BE2C (cell line): ENCODE data around the gene IL1B.

ENCODE experiments used
- DNase-seq: peaks from one replicate; pipeline ENCODE4 v3.0.0-alpha.2; 2020
- H3K27me3 ChIP-seq: fragments of 250-450 bp; sonication (Bioruptor Pico); 2 replicates; pipeline ENCODE4 v1.5.1; 2020; ENCODE audit warnings: mild to moderate bottlenecking
- H3K36me3 ChIP-seq: fragments of 250-450 bp; sonication (Bioruptor Pico); 2 replicates; pipeline ENCODE4 v1.5.1; 2020; ENCODE audit warnings: mild to moderate bottlenecking
- H3K4me1 ChIP-seq: fragments of 250-450 bp; sonication (Bioruptor Pico); 2 replicates; pipeline ENCODE4 v1.5.1; 2020
- H3K4me3 ChIP-seq: 2 replicates; pipeline ENCODE4 v1.5.1; 2011; ENCODE audit warnings: low read depth, low read length
- H3K9me3 ChIP-seq: fragments of 250-450 bp; sonication (Bioruptor Pico); 2 replicates; pipeline ENCODE4 v1.5.1; 2020
- TF ChIP-seq, protein P1 (sequence below): IDR thresholded peaks from 2 replicates; pipeline ENCODE4 v1.5.1; 2012; ENCODE audit warnings: mild to moderate bottlenecking, low read depth, low read length

Gene IL1B

GRCh38 chr2:112805542-112805941 lies 31.0 kb downstream of the IL1B start:
- Histone ChIP-seq H3K27me3 (no peaks in the 10 kb centered on the region), H3K4me3 (no peak overlapping the region), H3K4me1 (no peaks in the 10 kb centered on the region), H3K36me3 (no peaks in the 10 kb centered on the region), H3K9me3 (no peaks in the 10 kb centered on the region)
- TF ChIP-seq, protein P1, sequence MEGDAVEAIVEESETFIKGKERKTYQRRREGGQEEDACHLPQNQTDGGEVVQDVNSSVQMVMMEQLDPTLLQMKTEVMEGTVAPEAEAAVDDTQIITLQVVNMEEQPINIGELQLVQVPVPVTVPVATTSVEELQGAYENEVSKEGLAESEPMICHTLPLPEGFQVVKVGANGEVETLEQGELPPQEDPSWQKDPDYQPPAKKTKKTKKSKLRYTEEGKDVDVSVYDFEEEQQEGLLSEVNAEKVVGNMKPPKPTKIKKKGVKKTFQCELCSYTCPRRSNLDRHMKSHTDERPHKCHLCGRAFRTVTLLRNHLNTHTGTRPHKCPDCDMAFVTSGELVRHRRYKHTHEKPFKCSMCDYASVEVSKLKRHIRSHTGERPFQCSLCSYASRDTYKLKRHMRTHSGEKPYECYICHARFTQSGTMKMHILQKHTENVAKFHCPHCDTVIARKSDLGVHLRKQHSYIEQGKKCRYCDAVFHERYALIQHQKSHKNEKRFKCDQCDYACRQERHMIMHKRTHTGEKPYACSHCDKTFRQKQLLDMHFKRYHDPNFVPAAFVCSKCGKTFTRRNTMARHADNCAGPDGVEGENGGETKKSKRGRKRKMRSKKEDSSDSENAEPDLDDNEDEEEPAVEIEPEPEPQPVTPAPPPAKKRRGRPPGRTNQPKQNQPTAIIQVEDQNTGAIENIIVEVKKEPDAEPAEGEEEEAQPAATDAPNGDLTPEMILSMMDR, result no peak
- DNase-seq, result no peak

- Histone ChIP-seq H3K4me3 (no peak overlapping the region), H3K4me1 (no peaks in the 10 kb centered on the region), H3K9me3 (no peaks in the 10 kb centered on the region), H3K36me3 (no peaks in the 10 kb centered on the region), H3K27me3 (no peaks in the 10 kb centered on the region)
- DNase-seq, result no peak
- TF ChIP-seq, protein P1, result no peak
Measured at GRCh38 chr2:112803691-112804521, 32.7 kb downstream of the IL1B start.

GRCh38 chr2:112800881-112801583 lies 35.5 kb downstream of the IL1B start:
- DNase-seq, result no peak
- Histone ChIP-seq H3K4me1 (no peaks in the 10 kb centered on the region), H3K9me3 (no peaks in the 10 kb centered on the region), H3K27me3 (no peaks in the 10 kb centered on the region), H3K4me3 (no peak overlapping the region), H3K36me3 (no peaks in the 10 kb centered on the region)
- TF ChIP-seq, protein P1, result no peak

- Histone ChIP-seq H3K9me3 (no peaks in the 10 kb centered on the region), H3K4me1 (no peaks in the 10 kb centered on the region), H3K36me3 (no peaks in the 10 kb centered on the region), H3K27me3 (no peaks in the 10 kb centered on the region), H3K4me3 (no peak overlapping the region)
- TF ChIP-seq, protein P1, result no peak
- DNase-seq, result no peak
Measured at GRCh38 chr2:112798979-112799975, 37.3 kb downstream of the IL1B start.

DNA sequence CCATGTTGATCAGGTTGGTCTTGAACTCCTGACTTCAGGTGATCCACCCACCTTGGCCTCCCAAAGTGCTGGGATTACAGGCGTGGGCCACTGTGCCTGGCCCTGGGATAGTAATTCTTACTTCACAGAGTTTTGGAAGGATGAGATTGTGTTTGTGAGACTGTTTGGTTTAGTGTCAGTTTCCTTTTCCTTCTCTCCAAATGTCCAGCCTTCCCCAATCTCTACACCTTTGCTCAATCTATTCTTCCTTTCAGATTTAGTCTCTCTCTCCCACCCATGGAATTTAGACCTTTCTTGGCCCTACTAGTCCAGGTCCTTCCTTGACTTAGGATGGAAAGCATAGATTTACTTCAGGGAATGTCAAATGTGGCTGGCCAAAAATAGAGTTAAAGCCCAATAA lies 40.1 kb downstream of the IL1B start:
- H3K27me3 ChIP-seq, result no peaks in the 10 kb centered on the region
- no peak for DNase-seq
- no peaks in the 10 kb centered on the region for H3K4me1 ChIP-seq
- no peak overlapping the region for H3K4me3 ChIP-seq
- no peaks in the 10 kb centered on the region for H3K36me3 ChIP-seq
- no peaks in the 10 kb centered on the region for H3K9me3 ChIP-seq
- TF ChIP-seq, protein P1, result no peak
